Activated T-cell treated with anti-CD3 and anti-CD28 coated beads, Interleukin-2, amount 50 U/mL, for 4 hours (primary cell): ENCODE results near the gene NFKBIE. TPM values are rescaled to one million over a fixed set of nuclear protein-coding genes. Genes with fewer than 3 reads are reported as not detected.

ENCODE experiments used
- ATAC-seq, 2 donors: fragments of 200-7000 bp; cut with Tn5 transposase; one replicate each; pipeline ENCODE4 v1.10.0; 2021
- DNase-seq: peaks from one replicate; pipeline ENCODE4 v3.0.0-alpha.2; 2020
- H3K27me3 Mint-ChIP-seq: one replicate; pipeline ENCODE4 v1.8.0; 2021; ENCODE audit warnings: low read depth, mixed read lengths
- H3K36me3 Mint-ChIP-seq: one replicate; pipeline ENCODE4 v1.8.0; 2022; ENCODE audit warnings: mixed read lengths; ENCODE audit not compliant: insufficient read depth
- H3K4me1 Mint-ChIP-seq: one replicate; pipeline ENCODE4 v1.8.0; 2021; ENCODE audit warnings: low read depth, mixed read lengths
- H3K4me3 Mint-ChIP-seq: one replicate; pipeline ENCODE4 v1.8.0; 2021; ENCODE audit warnings: mild to moderate bottlenecking, moderate library complexity, mixed read lengths
- H3K9me3 Mint-ChIP-seq: one replicate; pipeline ENCODE4 v1.8.0; 2021; ENCODE audit warnings: mixed read lengths
- total RNA-seq, 3 donors: library from RNA; stranded (reverse); gene quantifications; one replicate each; pipeline ENCODE4 v1.2.1, GENCODE V29; 2021

NFKBIE gene
- total RNA-seq, 3 donors from 2014 or later = 30.0 to 36.4 (median 33.1) TPM

GRCh38 chr6:44228031-44228430 is 37.3 kb downstream of the NFKBIE start:
- H3K27me3 Mint-ChIP-seq = no peaks in the 10 kb centered on the region
- H3K36me3 Mint-ChIP-seq = peaks cover 23% of the 10 kb centered on the region
- no peak for ATAC-seq
- no peak overlapping the region for H3K4me3 Mint-ChIP-seq
- H3K4me1 Mint-ChIP-seq = peaks cover 15% of the 10 kb centered on the region
- no peak for DNase-seq
- H3K9me3 Mint-ChIP-seq = no peaks in the 10 kb centered on the region

GRCh38 chr6:44227148-44227793 is 38.1 kb downstream of the NFKBIE start:
- Mint-ChIP-seq H3K27me3 (no peaks in the 10 kb centered on the region), H3K9me3 (no peaks in the 10 kb centered on the region), H3K36me3 (peaks cover 21% of the 10 kb centered on the region), H3K4me1 (peaks cover 21% of the 10 kb centered on the region), H3K4me3 (no peak overlapping the region)
- no peak for DNase-seq
- no peak for ATAC-seq

GRCh38 chr6:44226368-44227147 is 38.8 kb downstream of the NFKBIE start:
- Mint-ChIP-seq H3K4me1 (peaks cover 26% of the 10 kb centered on the region), H3K9me3 (no peaks in the 10 kb centered on the region), H3K36me3 (peaks cover 17% of the 10 kb centered on the region), H3K27me3 (no peaks in the 10 kb centered on the region), H3K4me3 (no peak overlapping the region)
- ATAC-seq (no peak), DNase-seq (no peak)

- DNase-seq (no peak), ATAC-seq (no peak)
- H3K4me3 Mint-ChIP-seq = peak overlapping the region; percentile 24
- H3K4me1 Mint-ChIP-seq = peaks cover 30% of the 10 kb centered on the region
- H3K27me3 Mint-ChIP-seq = no peaks in the 10 kb centered on the region
- H3K36me3 Mint-ChIP-seq = peaks cover 12% of the 10 kb centered on the region
- H3K9me3 Mint-ChIP-seq = no peaks in the 10 kb centered on the region
Measured at GRCh38 chr6:44225579-44226325, 39.6 kb downstream of the NFKBIE start.

GRCh38 chr6:44224965-44225305 is 40.4 kb downstream of the NFKBIE start:
- DNase-seq (no peak), ATAC-seq (no peak)
- peaks cover 8% of the 10 kb centered on the region for H3K36me3 Mint-ChIP-seq
- H3K9me3 Mint-ChIP-seq = no peaks in the 10 kb centered on the region
- peaks cover 30% of the 10 kb centered on the region for H3K4me1 Mint-ChIP-seq
- H3K4me3 Mint-ChIP-seq = peak overlapping the region; percentile 90
- peaks cover 1% of the 10 kb centered on the region for H3K27me3 Mint-ChIP-seq

- peaks cover 8% of the 10 kb centered on the region for H3K36me3 Mint-ChIP-seq
- H3K27me3 Mint-ChIP-seq = peaks cover 4% of the 10 kb centered on the region
- no peaks in the 10 kb centered on the region for H3K9me3 Mint-ChIP-seq
- ATAC-seq = peak; percentile 10 to 29
- peaks cover 30% of the 10 kb centered on the region for H3K4me1 Mint-ChIP-seq
- DNase-seq = no peak
- H3K4me3 Mint-ChIP-seq = peak overlapping the region; percentile 90
Measured at GRCh38 chr6:44224029-44224964, 41.1 kb downstream of the NFKBIE start.

GRCh38 chr6:44223319-44224028 is 41.9 kb downstream of the NFKBIE start, which contains the start of gene SLC29A1:
Gene SLC29A1, plus strand, starts transcription at chr6:44223595. Its CDS starts 3,719 bp downstream, at chr6:44227314.
- peaks cover 8% of the 10 kb centered on the region for H3K36me3 Mint-ChIP-seq
- ATAC-seq (peak; percentile 77 to 79), DNase-seq (peak; percentile 83)
- peaks cover 9% of the 10 kb centered on the region for H3K27me3 Mint-ChIP-seq
- peak within 1 kb of the TSS; percentile 90 for H3K4me3 Mint-ChIP-seq
- no peaks in the 10 kb centered on the region for H3K9me3 Mint-ChIP-seq
- H3K4me1 Mint-ChIP-seq = peaks cover 35% of the 10 kb centered on the region

GRCh38 chr6:44222486-44223318 is 42.6 kb downstream of the NFKBIE start:
- Mint-ChIP-seq H3K9me3 (no peaks in the 10 kb centered on the region), H3K4me1 (peaks cover 37% of the 10 kb centered on the region), H3K4me3 (peak overlapping the region; percentile 90), H3K36me3 (peaks cover 5% of the 10 kb centered on the region), H3K27me3 (peaks cover 11% of the 10 kb centered on the region)
- DNase-seq = no peak
- peak in 1 of 2 donors; percentile 8 for ATAC-seq

- Mint-ChIP-seq H3K4me1 (peaks cover 37% of the 10 kb centered on the region), H3K27me3 (peaks cover 13% of the 10 kb centered on the region), H3K9me3 (no peaks in the 10 kb centered on the region), H3K36me3 (peaks cover 5% of the 10 kb centered on the region), H3K4me3 (peak overlapping the region; percentile 26)
- no peak for DNase-seq
- no peak for ATAC-seq
Measured at GRCh38 chr6:44221961-44222335, 43.4 kb downstream of the NFKBIE start.

GRCh38 chr6:44221291-44221960 is 43.9 kb downstream of the NFKBIE start:
- DNase-seq = peak; percentile 62

GRCh38 chr6:44220913-44221290 is 44.4 kb downstream of the NFKBIE start:
- Mint-ChIP-seq H3K9me3 (no peaks in the 10 kb centered on the region), H3K4me3 (no peak overlapping the region), H3K4me1 (peaks cover 37% of the 10 kb centered on the region), H3K36me3 (peaks cover 5% of the 10 kb centered on the region), H3K27me3 (peaks cover 20% of the 10 kb centered on the region)
- DNase-seq (no peak), ATAC-seq (no peak)

More at GRCh38 chr6:44221291-44221960, 43.9 kb downstream of the NFKBIE start:
- Mint-ChIP-seq H3K4me3 (peak overlapping the region; percentile 26), H3K4me1 (peaks cover 37% of the 10 kb centered on the region), H3K36me3 (peaks cover 5% of the 10 kb centered on the region), H3K9me3 (no peaks in the 10 kb centered on the region), H3K27me3 (peaks cover 16% of the 10 kb centered on the region)
- ATAC-seq = peak; percentile 29 to 32
